Lower leg skin (tissue), 3 donors: ENCODE results near the gene LRRC9.
"Not testable (repeated sequence)": the region's sequence is repeated elsewhere in the genome, so short reads cannot be mapped to it uniquely, and the experiment has no call there.

Source experiments
- POLR2A ChIP-seq, 2 donors: fragments of 450-650 bp; IDR thresholded peaks; one replicate each; pipeline ENCODE4 v1.6.1; 2016 to 2017; ENCODE audit warnings: antibody characterized with exemption in 2 of 2, mild to moderate bottlenecking in 1 of 2, moderate library complexity in 1 of 2
- TF ChIP-seq, protein P1 (sequence below), 3 donors: fragments of 450-650 bp; IDR thresholded peaks; one replicate each; pipeline ENCODE4 v1.5.1; 2016; ENCODE audit warnings: antibody characterized with exemption in 3 of 3, mild to moderate bottlenecking in 3 of 3, moderate library complexity in 2 of 3

DNA sequence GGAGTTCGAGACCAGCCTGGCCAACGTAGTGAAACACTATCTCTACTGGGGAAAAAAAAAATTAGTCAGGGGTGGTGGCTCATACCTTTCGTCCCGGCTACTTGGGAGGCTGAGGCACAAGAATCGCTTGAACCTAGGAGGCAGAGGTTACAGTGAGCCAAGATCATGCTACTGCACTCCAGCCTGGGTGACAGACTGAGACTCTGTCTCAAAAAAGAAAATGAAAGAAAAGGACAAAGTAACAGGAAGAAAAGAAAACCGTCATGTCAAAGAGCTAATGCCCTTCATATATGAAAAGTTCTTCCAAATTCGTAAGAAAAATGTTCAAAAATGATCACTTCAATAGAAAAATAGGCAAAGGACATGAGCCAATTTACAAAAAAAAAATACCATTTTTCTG, 179.9 kb downstream of the LRRC9 start:
- not testable (repeated sequence) for TF ChIP-seq POLR2A (IDR thresholded peaks at IDR 0.05)
- TF ChIP-seq, protein P1, sequence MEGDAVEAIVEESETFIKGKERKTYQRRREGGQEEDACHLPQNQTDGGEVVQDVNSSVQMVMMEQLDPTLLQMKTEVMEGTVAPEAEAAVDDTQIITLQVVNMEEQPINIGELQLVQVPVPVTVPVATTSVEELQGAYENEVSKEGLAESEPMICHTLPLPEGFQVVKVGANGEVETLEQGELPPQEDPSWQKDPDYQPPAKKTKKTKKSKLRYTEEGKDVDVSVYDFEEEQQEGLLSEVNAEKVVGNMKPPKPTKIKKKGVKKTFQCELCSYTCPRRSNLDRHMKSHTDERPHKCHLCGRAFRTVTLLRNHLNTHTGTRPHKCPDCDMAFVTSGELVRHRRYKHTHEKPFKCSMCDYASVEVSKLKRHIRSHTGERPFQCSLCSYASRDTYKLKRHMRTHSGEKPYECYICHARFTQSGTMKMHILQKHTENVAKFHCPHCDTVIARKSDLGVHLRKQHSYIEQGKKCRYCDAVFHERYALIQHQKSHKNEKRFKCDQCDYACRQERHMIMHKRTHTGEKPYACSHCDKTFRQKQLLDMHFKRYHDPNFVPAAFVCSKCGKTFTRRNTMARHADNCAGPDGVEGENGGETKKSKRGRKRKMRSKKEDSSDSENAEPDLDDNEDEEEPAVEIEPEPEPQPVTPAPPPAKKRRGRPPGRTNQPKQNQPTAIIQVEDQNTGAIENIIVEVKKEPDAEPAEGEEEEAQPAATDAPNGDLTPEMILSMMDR (IDR thresholded peaks at IDR 0.05) = not testable (repeated sequence)
